H1 (cell line): ENCODE results near the gene ZNF385D. TPM values are rescaled to one million over a fixed set of nuclear protein-coding genes. Genes with fewer than 3 reads are reported as not detected.

Source experiments
- CTCF ChIA-PET: fragments of 300-600 bp; sonication (Branson Sonifier 250); formaldehyde crosslinking; loops from one replicate; lab custom pipeline; 2021; ENCODE audit not compliant: partially characterized antibody; lab: Charles Lee
- POLR2A ChIA-PET: fragments of 300-600 bp; sonication (Branson Sonifier 250); formaldehyde crosslinking; loops from one replicate; lab custom pipeline; 2021; ENCODE audit warnings: inconsistent platforms; ENCODE audit not compliant: partially characterized antibody; lab: Charles Lee
- DNase-seq, 2 experiments: peaks; one replicate each; pipeline versions ENCODE4 v3.0.0 to v3.0.0-alpha.2; 2010 to 2022; ENCODE audit warnings: low spot score in 2 of 2, low read depth in 1 of 2, mixed read lengths in 1 of 2
- FAIRE-seq: peaks from 2 replicates; lab custom pipeline; 2011; peaks lifted over from hg19 to GRCh38; lab: Jason Lieb, UNC
- H2AFZ ChIP-seq: 2 replicates; pipeline ENCODE4 v1.8.1; 2012; ENCODE audit warnings: low read length, inconsistent platforms
- H2AK5ac ChIP-seq: 2 replicates; pipeline ENCODE4 v1.6.1; 2013; ENCODE audit warnings: low read depth, low read length
- H2BK120ac ChIP-seq: replicated peaks from 2 replicates; pipeline ENCODE3; 2013; ENCODE audit warnings: low read depth, low read length, inconsistent platforms
- H2BK12ac ChIP-seq: 2 replicates; pipeline ENCODE4 v1.6.1; 2013; ENCODE audit warnings: low read depth, low read length
- H2BK15ac ChIP-seq: 2 replicates; pipeline ENCODE4 v1.6.1; 2013; ENCODE audit warnings: low read length
- H2BK20ac ChIP-seq: 2 replicates; pipeline ENCODE4 v1.6.1; 2013; ENCODE audit warnings: low read length
- H2BK5ac ChIP-seq: 2 replicates; pipeline ENCODE4 v1.6.1; 2013; ENCODE audit warnings: low read depth, low read length
- H3K14ac ChIP-seq: 2 replicates; pipeline ENCODE4 v1.6.1; 2013; ENCODE audit warnings: inconsistent platforms; ENCODE audit not compliant: insufficient read length
- H3K18ac ChIP-seq: 2 replicates; pipeline ENCODE4 v1.6.1; 2013; ENCODE audit warnings: low read length; ENCODE audit errors: extremely low read depth
- H3K23ac ChIP-seq: 2 replicates; pipeline ENCODE4 v1.6.1; 2013; ENCODE audit warnings: inconsistent platforms; ENCODE audit not compliant: insufficient read length
- H3K23me2 ChIP-seq: 2 replicates; pipeline ENCODE4 v1.6.1; 2013; ENCODE audit warnings: low read depth, low read length
- H3K27ac ChIP-seq: 2 replicates; pipeline ENCODE4 v1.6.1; 2011; ENCODE audit warnings: low read depth, low read length, inconsistent platforms
- H3K27me3 ChIP-seq, 4 experiments: replicated peaks in 1 of 4; 1 replicate in 1 of 4; 2 replicates in 3 of 4; pipeline versions ENCODE4 v1.6.1 to v1.8.1; 2011 to 2013; ENCODE audit warnings: low read length in 3 of 4, mild to moderate bottlenecking in 3 of 4, inconsistent platforms in 2 of 4, mixed read lengths in 2 of 4, moderate library complexity in 1 of 4; ENCODE audit not compliant: control insufficient read depth in 3 of 4, insufficient read depth in 3 of 4; ENCODE audit errors: extremely low read depth in 1 of 4
- H3K36me3 ChIP-seq, 4 experiments: 2 replicates each; pipeline versions ENCODE4 v1.6.1 to v1.8.1; 2011 to 2013; ENCODE audit warnings: mild to moderate bottlenecking in 4 of 4, low read length in 3 of 4, moderate library complexity in 2 of 4, control low read depth in 1 of 4, inconsistent platforms in 1 of 4; ENCODE audit not compliant: insufficient read depth in 4 of 4, control insufficient read depth in 2 of 4
- H3K4ac ChIP-seq: replicated peaks from 2 replicates; pipeline ENCODE3; 2013; ENCODE audit warnings: low read length, low read depth, mixed read lengths, inconsistent platforms; ENCODE audit not compliant: insufficient read length
- H3K4me1 ChIP-seq, 4 experiments: replicated peaks in 1 of 4; 1 replicate in 1 of 4; 2 replicates in 3 of 4; pipeline versions ENCODE4 v1.6.1 to v1.8.1; 2011 to 2013; ENCODE audit warnings: low read length in 3 of 4, inconsistent platforms in 2 of 4, mixed read lengths in 1 of 4; ENCODE audit not compliant: insufficient read depth in 4 of 4, control insufficient read depth in 3 of 4
- H3K4me2 ChIP-seq, 2 experiments: 2 replicates each; pipeline versions ENCODE4 v1.6.1 to v1.8.1; 2011 to 2013; ENCODE audit warnings: low read depth in 2 of 2, low read length in 2 of 2, control low read depth in 1 of 2, inconsistent platforms in 1 of 2, mild to moderate bottlenecking in 1 of 2; ENCODE audit not compliant: insufficient read depth in 1 of 2
- H3K4me3 ChIP-seq, 4 experiments: fragments of 200-600, 300-600 bp in 1 of 4; sonication (generic), shearing (Covaris generic), sonication (Bioruptor Twin) in 1 of 4; 2 replicates each; pipeline versions ENCODE4 v1.5.1 to v1.8.1; 2011 to 2016; ENCODE audit warnings: low read length in 4 of 4, low read depth in 3 of 4, control low read depth in 2 of 4, inconsistent platforms in 2 of 4, mild to moderate bottlenecking in 2 of 4, mixed read lengths in 1 of 4, moderate library complexity in 1 of 4; ENCODE audit not compliant: insufficient read depth in 2 of 4; ENCODE audit errors: extremely low read depth in 1 of 4
- H3K56ac ChIP-seq: replicated peaks from 2 replicates; pipeline ENCODE3; 2013; ENCODE audit warnings: low read depth, mild to moderate bottlenecking, mixed read lengths, low read length, inconsistent platforms; ENCODE audit not compliant: insufficient read length
- H3K79me1 ChIP-seq: 2 replicates; pipeline ENCODE4 v1.6.1; 2013; ENCODE audit warnings: low read depth, low read length, control low read depth
- H3K79me2 ChIP-seq, 2 experiments: 2 replicates each; pipeline versions ENCODE4 v1.6.1 to v1.8.1; 2012 to 2013; ENCODE audit warnings: low read length in 2 of 2, mild to moderate bottlenecking in 2 of 2, inconsistent platforms in 1 of 2; ENCODE audit not compliant: insufficient read depth in 2 of 2, control insufficient read depth in 1 of 2
- H3K9ac ChIP-seq, 4 experiments: replicated peaks in 1 of 4; 1 replicate in 1 of 4; 2 replicates in 3 of 4; pipeline versions ENCODE4 v1.6.1 to v1.8.1; 2011 to 2013; ENCODE audit warnings: low read depth in 3 of 4, low read length in 3 of 4, control low read depth in 2 of 4, mild to moderate bottlenecking in 2 of 4, moderate library complexity in 2 of 4, inconsistent platforms in 1 of 4; ENCODE audit errors: extremely low read depth in 1 of 4
- H3K9me3 ChIP-seq, 2 experiments: 2 replicates each; pipeline versions ENCODE4 v1.6.1 to v1.8.1; 2012 to 2013; ENCODE audit warnings: mild to moderate bottlenecking in 2 of 2, moderate library complexity in 2 of 2, control low read depth in 1 of 2, inconsistent platforms in 1 of 2, low read depth in 1 of 2, low read length in 1 of 2, mixed read lengths in 1 of 2; ENCODE audit not compliant: insufficient read depth in 2 of 2
- H4K20me1 ChIP-seq, 2 experiments: replicated peaks in 1 of 2; 2 replicates each; pipeline versions ENCODE3 to v1.8.1; 2011 to 2013; ENCODE audit warnings: inconsistent platforms in 2 of 2, low read length in 2 of 2, mild to moderate bottlenecking in 1 of 2; ENCODE audit not compliant: insufficient read depth in 2 of 2, control insufficient read depth in 1 of 2
- H4K5ac ChIP-seq: 2 replicates; pipeline ENCODE4 v1.6.1; 2013; ENCODE audit warnings: low read length, low read depth, mixed read lengths, inconsistent platforms; ENCODE audit not compliant: insufficient read length
- H4K8ac ChIP-seq: 2 replicates; pipeline ENCODE4 v1.8.0; 2013; ENCODE audit warnings: mild to moderate bottlenecking, moderate library complexity, low read length, inconsistent platforms; ENCODE audit not compliant: insufficient read depth; ENCODE audit errors: extremely low read depth
- H4K91ac ChIP-seq: replicated peaks from 2 replicates; pipeline ENCODE3; 2013; ENCODE audit warnings: low read length, mixed read lengths, inconsistent platforms; ENCODE audit not compliant: insufficient read length
- BACH1 ChIP-seq: IDR thresholded peaks from 2 replicates; pipeline ENCODE4 v1.6.1; 2012; ENCODE audit warnings: low read length, improper control_type of control experiment
- CBX5 ChIP-seq: fragments of 300-800, 300-1000 bp; sonication (generic); IDR thresholded peaks from 2 replicates; pipeline ENCODE4 v1.7.1; 2016; ENCODE audit warnings: antibody characterized with exemption, low read length, low read depth
- CHD2 ChIP-seq: IDR thresholded peaks from 2 replicates; pipeline ENCODE4 v1.6.1; 2012; ENCODE audit warnings: low read length, improper control_type of control experiment
- EGR1 ChIP-seq: IDR thresholded peaks from 2 replicates; pipeline ENCODE4 v1.6.1; 2011; ENCODE audit warnings: low read depth, low read length, borderline replicate concordance
- POLR2A ChIP-seq, 2 experiments: IDR thresholded peaks; 1 replicate in 1 of 2; 2 replicates in 1 of 2; pipeline ENCODE4 v1.6.1; 2011; ENCODE audit warnings: low read depth in 2 of 2, low read length in 2 of 2, mild to moderate bottlenecking in 2 of 2; ENCODE audit errors: control extremely low read depth in 1 of 2
- POU5F1 ChIP-seq: IDR thresholded peaks from 2 replicates; pipeline ENCODE4 v1.6.1; 2011; ENCODE audit warnings: low read depth, mild to moderate bottlenecking, low read length, moderate library complexity
- SP2 ChIP-seq: IDR thresholded peaks from 2 replicates; pipeline ENCODE4 v1.6.1; 2012; ENCODE audit warnings: mild to moderate bottlenecking, low read length, inconsistent platforms
- SP4 ChIP-seq: IDR thresholded peaks from 2 replicates; pipeline ENCODE4 v1.6.1; 2012; ENCODE audit warnings: low read length, inconsistent platforms
- WGBS, 2 experiments: shearing (Covaris generic) in 1 of 2; methylation state at CpG; one replicate each; pipeline versions ENCODE4 v1.1.6 to v1.1.7; 2013 to 2015; ENCODE audit warnings: low lambda C conversion rate in 2 of 2, mixed read lengths in 2 of 2, inconsistent platforms in 1 of 2, low coverage in 1 of 2, missing lambda C conversion rate in 1 of 2; ENCODE audit not compliant: insufficient replicate concordance in 2 of 2, insufficient coverage in 1 of 2, insufficient read length in 1 of 2; ENCODE audit errors: extremely low coverage in 1 of 2, missing lambda C conversion rate in 1 of 2; 5-methylcytosine and 5-hydroxymethylcytosine counted together
- polyA plus RNA-seq, 7 experiments: library from polyadenylated mRNA; depleted of rRNA in 3 of 7; stranded (reverse) in 5 of 7; unstranded in 2 of 7; fragments of >200 nt in 5 of 7; fragments of 200-250 nt in 2 of 7; gene quantifications; 1 replicate in 5 of 7; 2 replicates in 1 of 7; 4 replicates in 1 of 7; pipeline versions ENCODE4 v1.2.1 to v1.2.3, GENCODE V29; 2011 to 2013; ENCODE audit warnings: missing spikeins in 2 of 7, mixed read lengths in 2 of 7
- total RNA-seq: library from RNA; stranded (reverse); fragmentation: NEBNext Ultra II Directional; extraction: Animal tissue kit (Norgen Biotek cat#: 25700); gene quantifications from 2 replicates; pipeline ENCODE4 v1.2.1, GENCODE V29; 2021

Gene ZNF385D
- total and polyA plus RNA-seq, 2 of the 8 experiments (the other 6 are each of a cell fraction or from before 2014, with no cell fraction given), result 5.9 to 10.8 TPM

GRCh38 chr3:21729888-21730459 lies 21.0 kb downstream of the ZNF385D start:
- FAIRE-seq, result no peak
- no peaks in the 10 kb centered on the region for H3K79me1 ChIP-seq

More at GRCh38 chr3:21729888-21730459, 21.0 kb downstream of the ZNF385D start:
- Histone ChIP-seq H4K5ac (no peak overlapping the region), H2AFZ (no peak overlapping the region), H2BK20ac (no peak overlapping the region), H3K4me3 (no peak overlapping the region), H2BK15ac (no peak overlapping the region), H2BK120ac (no peak overlapping the region), H3K14ac (no peak overlapping the region), H3K9ac (no peak overlapping the region)
- POLR2A ChIA-PET, result no interaction called here
- no peak for DNase-seq
- CTCF ChIA-PET, result no interaction called here
- TF ChIP-seq POLR2A (IDR thresholded peaks at IDR 0.05; ENCODE audit: control extremely low read depth in 1 of 2, low read depth in 2 of 2, low read length in 2 of 2), result no peak
- TF ChIP-seq SP4, result no peak
- no peak for TF ChIP-seq CBX5
- TF ChIP-seq SP2, result no peak
- no peak for TF ChIP-seq EGR1
- no peak for TF ChIP-seq CHD2
- no peak for TF ChIP-seq POU5F1
- no peak for TF ChIP-seq BACH1
- TF ChIP-seq, all 59 proteins: peak for 0
- Histone ChIP-seq H3K56ac (no peak overlapping the region), H3K79me2 (no peaks in the 10 kb centered on the region), H4K91ac (no peak overlapping the region), H3K9me3 (no peaks in the 10 kb centered on the region), H3K18ac (no peak overlapping the region), H3K23me2 (no peaks in the 10 kb centered on the region), H2BK12ac (no peak overlapping the region), H4K8ac (no peak overlapping the region), H3K4ac (no peak overlapping the region), H3K23ac (no peak overlapping the region), H3K4me1 (no peaks in the 10 kb centered on the region), H3K27me3 (no peaks in the 10 kb centered on the region), H3K27ac (no peak overlapping the region), H2AK5ac (no peak overlapping the region), H3K4me2 (no peak overlapping the region), H2BK5ac (no peak overlapping the region), H3K36me3 (no peaks in the 10 kb centered on the region), H4K20me1 (no peaks in the 10 kb centered on the region)
- 69% methylated on average over 6 of the region's 6 CpGs; no CpG with 5 or more reads in 1 of the 2 experiments for WGBS, 2 experiments
